Measurements from ENCODE around the gene FAHD2A.
A peak's percentile ranks its signal among the peaks of the same experiment; 100 is the strongest.
"Not testable (repeated sequence)": the region's sequence is repeated elsewhere in the genome, so short reads cannot be mapped to it uniquely, and the experiment has no call there.

Gene FAHD2A

DNA sequence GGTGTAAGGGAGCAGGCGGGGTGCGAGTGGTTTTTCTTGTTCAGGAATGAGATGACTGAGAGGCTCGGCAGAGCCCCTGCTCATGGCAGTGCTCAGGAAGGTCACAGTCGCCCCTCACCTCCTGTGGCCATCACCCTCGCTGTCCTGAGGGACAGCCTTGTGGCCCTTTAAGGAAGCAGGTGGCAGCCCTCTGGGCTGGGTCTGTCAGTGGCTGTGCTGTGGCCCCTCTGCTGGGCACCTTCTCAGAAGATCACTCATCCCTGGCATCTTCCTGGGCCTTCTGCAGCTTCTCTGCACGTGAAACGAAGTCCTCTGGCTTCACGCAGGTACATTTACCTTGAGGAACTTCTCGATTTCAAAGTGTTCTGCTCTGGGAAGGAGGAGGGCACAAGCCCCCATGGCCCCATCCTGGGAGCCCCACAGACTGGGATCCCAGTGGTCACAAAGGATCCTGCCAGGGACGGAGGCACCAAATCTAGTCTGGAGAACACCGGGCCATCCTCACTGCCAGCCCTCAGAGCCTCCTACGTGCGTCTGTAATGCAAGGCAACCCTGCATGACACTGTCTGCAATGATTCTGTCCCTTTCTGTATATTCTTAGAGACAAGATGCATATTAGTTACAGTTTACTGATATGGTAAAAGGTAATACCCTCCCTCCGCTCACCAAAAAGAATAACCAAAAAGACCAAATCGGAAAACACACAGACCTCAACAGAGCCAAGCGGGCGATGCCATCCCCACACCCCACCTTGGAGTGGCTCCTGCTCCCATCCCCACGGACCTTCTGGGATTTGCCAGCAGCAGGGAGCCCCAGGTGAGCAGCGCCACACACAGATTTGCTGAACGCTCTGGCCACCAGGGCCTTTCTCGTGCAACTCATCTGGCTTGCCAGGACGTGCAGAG is 25.9 kb upstream of the FAHD2A start:
- no peak for DNase-seq

DNA sequence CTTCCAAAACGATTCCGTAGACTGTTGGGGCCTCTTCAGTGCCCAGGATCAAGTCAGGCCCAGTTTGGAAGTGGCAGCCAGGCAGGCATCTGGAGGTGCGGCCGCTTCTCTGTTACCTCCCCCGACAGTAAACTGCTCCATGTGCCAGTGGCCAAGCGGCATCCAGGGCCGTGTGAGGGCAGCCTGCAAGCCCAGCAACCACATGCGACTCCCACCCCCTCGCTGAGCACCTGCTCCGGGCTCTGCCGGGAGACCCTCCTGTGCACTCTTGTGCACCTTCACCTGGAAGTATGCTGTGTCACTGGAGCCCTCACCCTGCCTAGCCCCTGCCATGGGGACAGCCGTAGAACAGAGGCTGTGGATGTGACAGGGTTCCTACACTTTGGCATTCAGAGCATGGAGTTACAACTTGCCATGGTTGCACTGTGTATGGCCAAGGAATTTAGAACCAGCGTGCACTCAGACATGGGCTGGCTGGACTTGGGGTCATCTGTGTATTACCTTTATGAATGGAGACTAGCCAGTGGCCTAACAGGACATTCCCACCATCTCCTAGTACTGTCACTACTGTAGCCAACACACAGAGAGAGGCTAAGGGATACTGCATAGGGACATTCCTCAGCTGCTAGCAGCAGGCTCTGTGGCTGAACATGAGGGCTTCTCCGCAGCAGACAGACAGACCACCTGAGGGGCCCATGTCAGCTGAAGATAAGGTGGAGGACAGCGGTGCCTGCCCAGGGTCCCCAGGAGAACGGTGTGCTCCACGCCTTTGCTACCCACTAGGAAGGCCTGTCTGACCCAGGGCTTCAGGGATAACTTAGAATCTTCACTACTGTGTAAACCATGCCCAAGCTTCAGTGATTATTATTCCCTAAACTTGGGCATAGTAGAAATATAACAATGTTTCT is 25.0 kb upstream of the FAHD2A start:
- no peak for DNase-seq

DNA sequence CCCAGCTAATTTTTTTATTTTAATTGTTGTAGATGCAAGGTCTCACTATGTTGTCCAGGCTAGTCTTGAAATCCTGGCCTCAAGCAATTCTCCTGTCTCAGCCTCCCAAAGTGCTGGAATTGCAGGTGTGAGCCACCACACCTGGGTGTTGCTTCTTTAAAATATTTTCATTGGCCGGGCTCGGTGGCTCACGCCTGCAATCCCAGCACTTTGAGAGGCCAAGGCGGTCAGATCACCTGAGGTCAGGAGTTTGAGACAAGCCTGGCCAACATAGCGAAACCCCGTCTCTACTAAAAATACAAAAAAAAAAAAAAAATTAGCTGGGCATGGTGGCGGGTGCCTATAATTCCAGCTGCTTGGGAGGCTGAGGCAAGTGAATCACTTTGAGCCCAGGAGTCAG is 24.2 kb upstream of the FAHD2A start:
- not testable (repeated sequence) for DNase-seq

DNA sequence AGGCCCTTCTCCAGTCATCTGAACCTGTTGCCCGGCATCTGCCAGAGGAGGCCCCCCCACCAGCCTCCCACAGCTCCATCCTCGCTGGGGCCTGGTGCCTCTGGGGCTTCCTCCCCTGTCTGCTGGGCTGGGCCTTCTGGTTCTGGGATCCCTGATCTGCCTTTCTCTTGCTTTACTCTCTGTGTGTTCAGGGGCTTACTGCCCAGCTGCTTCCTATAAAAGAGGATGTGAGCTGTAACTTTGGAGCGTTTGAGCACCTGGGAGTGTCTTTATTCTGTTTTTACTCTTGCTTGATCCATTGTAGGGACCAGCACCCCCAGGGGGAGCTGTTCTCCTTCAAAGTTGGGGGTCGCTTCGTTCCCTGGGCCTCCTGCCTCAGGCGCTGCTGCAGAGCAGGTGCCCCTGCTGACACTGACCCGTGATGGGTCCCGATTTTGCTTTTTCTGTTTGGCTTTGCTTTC is 23.1 kb upstream of the FAHD2A start:
- DNase-seq, result no peak

DNA sequence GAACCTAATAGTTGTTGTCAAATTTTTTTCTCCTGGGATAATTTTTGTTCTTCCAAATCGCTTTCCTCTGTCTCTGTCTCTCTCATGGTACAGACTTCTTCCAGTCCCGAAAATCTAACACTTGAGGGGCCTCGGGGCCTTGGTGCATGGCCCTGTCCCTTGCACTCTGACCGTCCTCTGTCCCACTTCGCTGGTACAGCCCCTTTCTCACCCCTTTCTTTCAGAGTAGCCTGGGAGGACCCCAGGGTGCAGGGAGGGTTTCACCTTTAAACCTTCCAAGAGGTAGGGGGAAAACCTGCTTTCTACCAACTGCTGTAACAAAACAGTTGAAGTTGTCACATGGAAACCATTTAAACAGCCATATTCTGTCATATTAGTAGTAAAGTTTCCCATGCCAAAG is 22.2 kb upstream of the FAHD2A start:
- no peak for DNase-seq

DNA sequence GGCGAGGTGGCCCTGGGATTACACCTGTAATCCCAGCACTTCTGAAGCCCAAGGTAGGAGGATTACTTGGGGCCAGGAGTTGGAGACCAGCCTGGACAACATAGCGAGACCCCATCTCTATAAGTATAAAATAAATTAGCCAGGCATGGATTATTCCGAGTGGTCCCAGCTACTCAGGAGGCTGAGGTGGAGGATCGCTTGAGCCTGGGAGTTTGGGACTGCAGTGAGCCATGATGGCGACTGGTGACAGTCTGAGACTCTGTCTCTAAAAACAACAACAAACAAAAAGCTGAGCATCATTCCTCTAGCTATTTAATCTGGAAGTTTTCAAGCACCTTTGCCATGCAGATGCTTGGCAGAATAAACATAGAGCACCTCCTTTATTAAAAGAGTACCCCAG is 21.8 kb upstream of the FAHD2A start:
- no peak for DNase-seq

DNA sequence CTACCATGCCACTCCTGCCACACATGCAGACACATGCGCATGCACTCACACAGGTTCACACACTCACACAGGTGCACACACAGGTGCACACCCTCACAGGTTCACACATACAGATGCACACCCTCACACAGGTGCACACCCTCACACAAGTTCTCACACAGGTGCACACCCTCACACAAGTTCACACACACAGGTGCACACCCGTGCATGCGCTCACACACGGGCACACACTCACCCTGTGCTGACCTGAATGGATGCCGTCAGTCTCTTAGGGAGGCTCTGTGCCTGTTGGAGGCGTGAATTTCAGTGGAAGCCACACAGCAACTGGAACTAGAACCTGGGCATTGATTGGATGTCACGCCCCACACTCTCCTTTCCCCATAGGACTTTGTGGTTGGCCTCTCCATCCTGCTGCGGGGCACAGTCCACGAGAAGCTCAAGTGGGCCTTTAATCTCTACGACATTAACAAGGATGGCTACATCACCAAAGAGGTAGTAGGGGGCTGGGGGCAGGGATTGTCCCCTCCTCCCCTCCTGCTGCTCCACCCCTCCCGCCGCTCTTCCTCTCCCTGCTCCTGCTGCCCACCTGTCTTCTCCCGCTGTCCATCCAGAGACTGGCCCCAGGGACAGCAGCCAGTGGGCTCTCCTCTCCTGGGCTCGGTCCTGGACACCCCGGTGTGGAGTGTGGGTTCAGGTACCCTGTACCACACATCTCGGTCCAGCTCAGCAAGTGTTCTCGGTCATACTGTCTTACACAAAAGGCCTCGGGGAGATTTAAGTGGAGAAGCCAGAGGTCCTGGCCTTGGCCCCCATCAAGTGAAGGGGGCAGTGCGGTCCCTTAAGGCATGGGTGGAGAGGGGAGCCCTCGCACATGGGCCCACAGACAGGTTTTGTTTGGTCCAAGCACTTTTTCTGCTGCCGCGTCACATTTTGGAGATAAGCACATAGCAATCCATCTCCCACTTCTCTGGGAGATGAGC is 21.0 kb upstream of the FAHD2A start:
- DNase-seq, result no peak

DNA sequence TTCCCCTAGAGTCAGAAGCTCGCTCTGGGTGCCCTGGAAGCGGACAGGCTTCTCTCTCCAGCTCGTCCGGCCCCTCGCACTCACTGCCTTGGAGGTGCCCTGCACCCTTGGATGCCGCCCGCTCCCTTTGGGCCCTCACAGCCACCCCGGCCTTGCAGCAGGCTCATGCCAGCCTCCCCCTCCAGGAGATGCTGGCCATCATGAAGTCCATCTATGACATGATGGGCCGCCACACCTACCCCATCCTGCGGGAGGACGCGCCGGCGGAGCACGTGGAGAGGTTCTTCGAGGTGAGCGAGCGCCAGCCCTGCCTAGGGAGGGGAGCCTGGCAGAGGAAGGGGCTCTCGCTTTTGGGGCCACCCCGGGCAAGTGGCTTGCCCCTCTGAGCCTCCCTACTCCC is 20.3 kb upstream of the FAHD2A start:
- no peak for DNase-seq

DNA sequence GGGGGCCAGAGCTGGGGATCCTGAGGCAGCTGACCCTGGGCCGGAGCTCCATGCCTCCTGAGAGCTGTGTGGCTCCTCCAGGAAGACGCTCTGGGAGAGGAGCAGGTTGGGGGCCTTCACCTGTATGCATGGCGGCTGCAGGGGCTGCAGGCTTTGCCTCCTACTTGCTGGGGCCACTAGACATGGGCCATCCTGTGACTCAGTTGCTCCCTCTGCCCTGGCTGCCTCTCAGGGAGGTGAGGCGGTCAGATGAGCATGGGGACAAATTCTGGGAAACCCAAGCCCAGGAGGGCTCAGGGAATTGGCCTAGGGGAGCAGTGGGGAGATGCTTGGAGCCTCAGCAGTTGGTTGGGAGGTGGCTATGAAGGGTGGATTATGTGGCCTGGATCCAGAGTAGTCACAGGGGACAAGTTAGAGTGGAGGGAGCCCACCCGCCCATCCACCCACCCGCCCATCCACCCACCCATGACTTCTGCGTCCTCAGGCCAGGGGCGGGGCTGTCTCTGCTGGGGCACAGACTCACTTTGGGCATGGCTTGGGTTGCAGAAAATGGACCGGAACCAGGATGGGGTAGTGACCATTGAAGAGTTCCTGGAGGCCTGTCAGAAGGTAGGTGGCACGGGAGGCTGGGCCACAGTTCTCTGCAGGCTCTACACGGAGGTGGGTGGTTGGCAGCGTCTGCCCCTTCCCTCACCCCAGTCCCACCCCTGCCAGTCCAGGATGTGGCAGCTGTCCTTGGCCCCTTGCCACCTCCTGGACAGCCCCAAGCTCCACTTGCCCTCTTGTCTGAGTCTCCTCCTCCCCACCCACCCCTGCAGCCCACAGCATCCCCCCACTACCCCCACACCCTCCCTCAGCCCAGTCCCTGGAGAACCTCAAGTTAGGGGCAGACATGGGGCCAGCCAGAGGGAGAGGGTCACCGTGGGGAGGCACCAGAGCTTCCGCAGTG is 19.5 kb upstream of the FAHD2A start:
- no peak for DNase-seq

DNA sequence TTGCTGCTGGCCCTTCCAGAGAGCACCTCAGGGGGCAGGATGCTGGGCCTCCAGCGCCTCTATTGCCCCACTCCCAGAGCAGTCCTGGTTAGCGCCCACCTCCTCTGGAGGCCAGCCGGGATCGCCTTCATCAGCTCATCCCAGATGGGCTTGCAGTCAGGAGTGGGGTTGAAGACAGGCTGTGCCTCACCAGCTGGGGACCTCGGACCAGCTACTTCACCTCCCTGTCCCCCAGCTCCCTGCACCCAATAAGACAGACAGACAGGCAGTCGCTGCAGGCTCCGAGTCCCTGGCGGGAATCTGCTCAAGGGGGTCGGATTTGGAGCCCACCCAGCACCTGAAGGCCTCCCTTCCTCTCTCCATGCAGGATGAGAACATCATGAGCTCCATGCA is 18.9 kb upstream of the FAHD2A start:
- no peak for DNase-seq

DNA sequence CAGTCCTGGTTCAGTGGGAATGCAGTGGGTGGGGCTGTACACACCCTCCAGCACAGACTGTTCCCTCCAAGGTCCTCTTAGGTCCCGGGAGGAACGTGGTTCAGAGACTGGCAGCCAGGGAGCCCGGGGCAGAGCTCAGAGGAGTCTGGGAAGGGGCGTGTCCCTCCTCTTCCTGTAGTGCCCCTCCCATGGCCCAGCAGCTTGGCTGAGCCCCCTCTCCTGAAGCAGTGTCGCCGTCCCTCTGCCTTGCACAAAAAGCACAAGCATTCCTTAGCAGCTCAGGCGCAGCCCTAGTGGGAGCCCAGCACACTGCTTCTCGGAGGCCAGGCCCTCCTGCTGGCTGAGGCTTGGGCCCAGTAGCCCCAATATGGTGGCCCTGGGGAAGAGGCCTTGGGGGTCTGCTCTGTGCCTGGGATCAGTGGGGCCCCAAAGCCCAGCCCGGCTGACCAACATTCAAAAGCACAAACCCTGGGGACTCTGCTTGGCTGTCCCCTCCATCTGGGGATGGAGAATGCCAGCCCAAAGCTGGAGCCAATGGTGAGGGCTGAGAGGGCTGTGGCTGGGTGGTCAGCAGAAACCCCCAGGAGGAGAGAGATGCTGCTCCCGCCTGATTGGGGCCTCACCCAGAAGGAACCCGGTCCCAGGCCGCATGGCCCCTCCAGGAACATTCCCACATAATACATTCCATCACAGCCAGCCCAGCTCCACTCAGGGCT is 17.5 kb upstream of the FAHD2A start:
- no peak for DNase-seq

DNA sequence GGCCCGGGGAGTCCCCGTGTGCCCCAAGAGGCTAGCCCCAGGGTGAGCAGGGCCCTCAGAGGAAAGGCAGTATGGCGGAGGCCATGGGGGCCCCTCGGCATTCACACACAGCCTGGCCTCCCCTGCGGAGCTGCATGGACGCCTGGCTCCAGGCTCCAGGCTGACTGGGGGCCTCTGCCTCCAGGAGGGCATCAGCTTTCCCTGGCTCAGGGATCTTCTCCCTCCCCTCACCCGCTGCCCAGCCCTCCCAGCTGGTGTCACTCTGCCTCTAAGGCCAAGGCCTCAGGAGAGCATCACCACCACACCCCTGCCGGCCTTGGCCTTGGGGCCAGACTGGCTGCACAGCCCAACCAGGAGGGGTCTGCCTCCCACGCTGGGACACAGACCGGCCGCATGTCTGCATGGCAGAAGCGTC is 16.9 kb upstream of the FAHD2A start:
- no peak for DNase-seq

DNA sequence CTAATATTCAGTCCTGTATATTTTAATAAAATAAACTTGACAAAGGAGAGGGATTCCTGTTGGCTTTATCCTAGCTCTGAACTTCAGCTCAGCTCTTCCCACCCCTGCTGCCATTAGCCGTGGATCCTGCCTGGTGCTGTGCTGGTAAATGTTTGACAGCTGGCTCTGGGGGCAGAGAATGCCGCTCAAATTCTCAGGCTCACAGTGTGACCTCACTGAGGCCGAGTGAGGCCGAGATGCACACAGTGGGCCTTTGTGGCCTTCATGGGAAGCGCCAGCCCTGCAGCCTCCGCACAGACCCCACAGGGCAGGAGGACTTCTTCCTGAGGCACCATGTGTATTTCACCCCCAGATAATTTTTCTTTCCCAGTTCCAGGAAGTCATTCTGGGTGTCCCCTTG is 16.5 kb upstream of the FAHD2A start:
- DNase-seq, result no peak

DNA sequence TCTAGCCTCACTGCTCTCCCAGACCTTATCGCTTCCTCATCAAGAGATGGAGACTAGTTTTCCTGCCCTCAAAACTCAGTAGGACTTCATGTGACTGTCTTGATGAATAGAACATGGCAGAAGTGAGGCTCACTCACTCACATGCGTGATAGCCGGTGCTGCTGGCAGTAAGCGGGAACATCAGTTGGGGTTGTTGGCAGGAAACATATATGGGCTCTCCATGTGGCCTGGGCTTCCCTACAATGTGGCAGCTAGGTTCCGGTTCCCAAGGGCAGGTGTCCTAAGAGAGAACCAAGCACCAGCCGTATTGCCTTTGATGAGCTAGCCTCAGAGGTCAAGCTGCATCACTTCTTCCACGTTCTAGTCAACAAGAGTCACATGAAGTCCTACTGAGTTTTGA is 15.2 kb upstream of the FAHD2A start:
- DNase-seq, result no peak

DNA sequence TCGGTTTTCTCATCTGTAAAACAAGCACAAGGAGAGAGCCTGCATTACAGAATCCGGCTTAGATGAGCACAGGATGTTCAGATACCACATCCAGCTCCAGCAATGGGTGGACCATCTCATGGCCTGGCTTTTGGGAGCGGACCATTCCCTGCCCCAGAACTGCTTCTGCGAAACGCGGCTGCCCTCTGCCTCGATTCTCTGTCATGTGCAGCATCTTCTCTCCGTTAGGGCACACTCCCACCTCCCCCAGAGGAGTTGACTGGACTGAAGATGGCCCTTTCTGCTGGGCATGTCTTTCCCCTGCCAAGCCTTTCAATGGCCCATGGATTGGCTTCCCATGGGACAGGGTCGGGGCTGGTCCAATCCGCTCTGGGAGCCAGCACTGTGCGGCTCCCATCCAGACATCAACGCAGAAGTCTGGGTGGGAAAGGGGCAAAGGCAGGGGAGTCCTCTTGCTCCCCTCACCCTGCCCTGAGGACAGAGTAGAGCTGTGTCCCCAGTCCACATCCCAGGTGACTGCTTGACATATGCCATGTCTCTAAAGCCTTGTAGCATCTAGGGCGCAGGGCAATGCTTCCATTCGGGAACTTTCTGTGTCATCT is 14.3 kb upstream of the FAHD2A start:
- DNase-seq, result no peak

DNA sequence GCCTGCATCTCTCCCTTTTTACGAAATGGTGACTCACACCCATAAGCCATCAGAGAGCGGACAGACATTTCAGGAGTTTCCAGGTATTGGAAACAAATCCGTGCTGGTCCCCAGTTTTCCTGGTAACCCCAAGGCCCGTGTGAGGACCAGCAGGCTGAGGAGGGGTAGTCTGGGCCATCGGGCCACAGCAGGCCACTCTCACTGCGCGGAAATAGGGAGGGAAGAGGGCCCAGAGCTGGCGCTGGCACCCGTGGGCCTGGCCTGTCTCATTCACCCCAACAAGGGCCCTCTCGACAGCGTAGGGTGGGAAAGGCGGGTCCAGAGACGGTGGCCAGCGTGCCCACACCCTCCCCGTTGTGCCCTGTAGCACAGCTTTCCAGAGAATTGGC is 13.7 kb upstream of the FAHD2A start:
- DNase-seq, result no peak

DNA sequence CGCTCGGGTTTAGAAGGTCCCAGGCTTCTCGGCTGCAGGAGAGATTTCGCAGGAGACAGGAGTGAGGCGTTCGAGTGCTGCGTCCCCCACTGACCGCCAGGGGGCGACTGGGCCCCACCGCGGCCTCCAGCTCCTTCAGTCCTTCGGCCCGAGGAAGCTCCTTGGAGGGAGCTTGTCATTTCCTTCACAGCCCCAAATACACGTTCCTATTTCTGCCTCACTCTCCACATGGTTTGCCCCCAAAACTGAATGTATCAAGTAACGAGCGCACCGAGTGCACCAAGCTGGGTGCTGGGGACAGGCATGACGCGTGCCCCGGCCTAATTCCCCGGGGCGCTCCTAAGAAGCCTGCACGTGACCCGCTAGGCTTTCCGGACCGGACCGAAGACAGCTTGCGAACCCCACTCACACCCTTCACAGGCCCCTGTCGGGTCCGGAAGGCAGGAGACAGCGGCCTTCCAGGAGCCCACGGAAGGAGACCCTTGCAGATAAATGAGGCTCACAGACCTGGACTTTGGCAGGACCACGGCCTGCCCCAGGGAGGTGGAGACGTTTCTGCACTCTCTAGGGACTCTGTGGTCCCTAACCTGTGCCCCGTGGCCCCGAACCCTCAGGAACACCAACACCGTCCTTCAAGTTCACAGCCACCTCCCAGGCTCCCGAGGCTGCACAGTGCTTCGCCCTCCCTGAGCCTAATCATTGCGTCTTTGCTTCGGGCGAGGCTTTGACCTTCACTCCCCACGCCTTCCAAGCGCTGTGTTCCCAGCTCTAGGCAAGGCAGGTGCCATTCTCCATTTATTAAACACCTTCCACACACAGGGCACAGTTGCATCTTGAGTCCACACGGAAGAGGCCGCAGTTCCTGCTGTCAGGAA is 13.0 kb upstream of the FAHD2A start:
- DNase-seq, result peak; percentile 23

DNA sequence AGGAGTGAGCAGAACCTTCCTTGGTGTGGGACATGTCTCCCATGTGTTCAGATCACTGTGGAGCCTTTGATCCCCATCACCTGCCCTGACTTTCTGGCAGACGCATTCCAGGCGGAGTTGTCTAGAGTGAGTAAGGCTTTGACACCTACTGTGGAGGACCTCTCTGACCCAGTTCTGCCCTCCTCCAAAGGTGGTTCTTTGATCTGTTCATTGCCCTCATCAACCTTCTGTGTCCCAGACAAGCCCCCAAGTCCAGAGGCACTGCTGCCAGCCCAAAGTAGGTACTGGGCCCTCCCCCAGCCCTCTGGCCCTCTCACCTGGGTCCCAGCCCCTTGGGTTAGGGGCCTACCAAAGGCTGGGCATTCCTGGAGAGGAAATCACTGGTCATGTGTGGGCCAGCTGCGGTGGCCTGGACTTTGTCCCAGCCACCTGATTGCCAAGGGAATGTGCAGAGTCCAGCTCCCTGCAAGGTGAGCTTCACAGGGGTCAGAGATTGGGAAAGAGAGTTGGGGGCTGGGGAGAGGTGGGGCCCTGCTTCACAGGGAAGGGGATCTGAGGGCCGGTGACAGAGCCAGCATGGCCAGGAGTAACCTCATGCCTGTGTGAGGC is 12.1 kb upstream of the FAHD2A start:
- DNase-seq, result no peak

DNA sequence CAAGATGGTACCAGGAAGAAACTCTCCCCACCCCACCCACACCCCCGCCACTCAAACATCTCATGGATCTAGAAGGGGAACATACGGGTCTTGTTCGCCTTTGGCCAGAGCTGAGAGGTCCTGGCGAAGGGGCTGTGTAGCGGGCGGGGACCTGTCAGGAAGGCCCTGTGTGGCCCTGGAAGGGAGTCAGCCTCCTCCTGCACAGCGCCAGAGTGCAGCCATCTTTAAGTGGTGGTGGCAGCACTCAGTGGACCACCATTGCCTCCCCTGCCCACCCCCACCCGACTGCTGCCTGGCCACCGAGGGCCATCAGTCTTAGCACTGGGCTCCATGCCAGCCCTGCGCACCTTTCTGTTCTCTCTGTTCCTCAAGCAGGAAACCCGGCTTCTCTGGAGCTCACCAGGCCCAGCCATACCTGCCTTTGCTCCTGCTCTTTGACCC is 11.6 kb upstream of the FAHD2A start:
- DNase-seq, result no peak
